H1 (cell line): ENCODE data around the gene TSPAN1. TPM values are rescaled to one million over a fixed set of nuclear protein-coding genes. Genes with fewer than 3 reads are reported as not detected.

Experiments used
- CHD1 ChIP-seq: IDR thresholded peaks from 2 replicates; pipeline ENCODE4 v1.6.1; 2012; ENCODE audit warnings: low read depth, low read length, improper control_type of control experiment
- EGR1 ChIP-seq: IDR thresholded peaks from 2 replicates; pipeline ENCODE4 v1.6.1; 2011; ENCODE audit warnings: low read depth, low read length, borderline replicate concordance
- EP300 ChIP-seq, 2 experiments: IDR thresholded peaks; 1 replicate in 1 of 2; 2 replicates in 1 of 2; pipeline ENCODE4 v1.6.1; 2011 to 2012; ENCODE audit warnings: low read depth in 2 of 2, low read length in 2 of 2, mild to moderate bottlenecking in 2 of 2, borderline replicate concordance in 1 of 2, inconsistent platforms in 1 of 2, moderate library complexity in 1 of 2
- GTF2F1 ChIP-seq: IDR thresholded peaks from 2 replicates; pipeline ENCODE4 v1.6.1; 2012; ENCODE audit warnings: low read depth, low read length, improper control_type of control experiment, borderline replicate concordance
- HDAC2 ChIP-seq, 2 experiments: fragments of 300-600 bp in 1 of 2; sonication (generic) in 1 of 2; IDR thresholded peaks; 2 replicates each; pipeline ENCODE4 v1.6.1; 2011 to 2012; ENCODE audit warnings: low read depth in 2 of 2, low read length in 2 of 2, mild to moderate bottlenecking in 2 of 2, moderate library complexity in 2 of 2, borderline replicate concordance in 1 of 2, inconsistent platforms in 1 of 2
- POLR2AphosphoS5 ChIP-seq: IDR thresholded peaks from 2 replicates; pipeline ENCODE4 v1.6.1; 2011; ENCODE audit warnings: low read depth, low read length
- RFX5 ChIP-seq: IDR thresholded peaks from 2 replicates; pipeline ENCODE4 v1.6.1; 2011; ENCODE audit warnings: low read depth, low read length, improper control_type of control experiment, borderline replicate concordance
- RNF2 ChIP-seq: fragments of 200-900, 300-1000 bp; sonication (generic); IDR thresholded peaks from 2 replicates; pipeline ENCODE4 v1.7.1; 2016; ENCODE audit warnings: borderline replicate concordance, low read depth, mild to moderate bottlenecking, antibody characterized with exemption, low read length; ENCODE audit not compliant: poor library complexity, severe bottlenecking; ENCODE audit errors: missing control alignments
- SRF ChIP-seq: IDR thresholded peaks from 2 replicates; pipeline ENCODE4 v1.6.1; 2011; ENCODE audit warnings: mild to moderate bottlenecking, low read depth, low read length, moderate library complexity
- ZNF274 ChIP-seq: IDR thresholded peaks from 2 replicates; pipeline ENCODE4 v1.7.0; 2012; ENCODE audit warnings: low read length, borderline replicate concordance; ENCODE audit errors: extremely low read depth
- polyA plus RNA-seq, 7 experiments: library from polyadenylated mRNA; depleted of rRNA in 3 of 7; stranded (reverse) in 5 of 7; unstranded in 2 of 7; fragments of >200 nt in 5 of 7; fragments of 200-250 nt in 2 of 7; gene quantifications; 1 replicate in 5 of 7; 2 replicates in 1 of 7; 4 replicates in 1 of 7; pipeline versions ENCODE4 v1.2.1 to v1.2.3, GENCODE V29; 2011 to 2013; ENCODE audit warnings: missing spikeins in 2 of 7, mixed read lengths in 2 of 7
- total RNA-seq: library from RNA; stranded (reverse); fragmentation: NEBNext Ultra II Directional; extraction: Animal tissue kit (Norgen Biotek cat#: 25700); gene quantifications from 2 replicates; pipeline ENCODE4 v1.2.1, GENCODE V29; 2021
- TF ChIP-seq, protein P1 (sequence below): fragments of 300-600 bp; sonication (generic); IDR thresholded peaks from 2 replicates; pipeline ENCODE4 v1.7.1; 2012; ENCODE audit warnings: low read length, moderate library complexity, mild to moderate bottlenecking, inconsistent platforms; ENCODE audit not compliant: insufficient replicate concordance

The TSPAN1 gene
- total and polyA plus RNA-seq, 2 of the 8 experiments (the other 6 are each of a cell fraction or from before 2014, with no cell fraction given): 0.05 TPM; not detected in 1

DNA sequence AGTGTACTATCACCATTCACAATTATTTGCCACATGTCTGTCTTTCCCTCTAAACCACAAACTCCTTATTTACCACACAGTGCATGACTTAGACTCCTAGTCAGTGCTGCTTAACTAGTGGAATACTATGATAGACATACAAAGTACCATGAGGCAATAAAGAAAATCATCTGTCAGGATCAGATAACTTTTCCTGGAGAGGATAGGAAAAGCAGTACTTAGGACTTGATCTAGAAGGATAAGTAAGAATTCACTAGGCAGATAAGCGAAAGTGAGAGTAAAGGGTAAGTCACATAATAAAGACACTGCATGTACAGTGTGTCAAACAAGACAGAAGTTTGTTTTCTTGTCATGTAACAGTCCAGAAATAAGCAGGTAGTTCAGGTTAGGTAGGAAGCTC is 21.2 kb upstream of the TSPAN1 start (continued):
- TF ChIP-seq, protein P1, sequence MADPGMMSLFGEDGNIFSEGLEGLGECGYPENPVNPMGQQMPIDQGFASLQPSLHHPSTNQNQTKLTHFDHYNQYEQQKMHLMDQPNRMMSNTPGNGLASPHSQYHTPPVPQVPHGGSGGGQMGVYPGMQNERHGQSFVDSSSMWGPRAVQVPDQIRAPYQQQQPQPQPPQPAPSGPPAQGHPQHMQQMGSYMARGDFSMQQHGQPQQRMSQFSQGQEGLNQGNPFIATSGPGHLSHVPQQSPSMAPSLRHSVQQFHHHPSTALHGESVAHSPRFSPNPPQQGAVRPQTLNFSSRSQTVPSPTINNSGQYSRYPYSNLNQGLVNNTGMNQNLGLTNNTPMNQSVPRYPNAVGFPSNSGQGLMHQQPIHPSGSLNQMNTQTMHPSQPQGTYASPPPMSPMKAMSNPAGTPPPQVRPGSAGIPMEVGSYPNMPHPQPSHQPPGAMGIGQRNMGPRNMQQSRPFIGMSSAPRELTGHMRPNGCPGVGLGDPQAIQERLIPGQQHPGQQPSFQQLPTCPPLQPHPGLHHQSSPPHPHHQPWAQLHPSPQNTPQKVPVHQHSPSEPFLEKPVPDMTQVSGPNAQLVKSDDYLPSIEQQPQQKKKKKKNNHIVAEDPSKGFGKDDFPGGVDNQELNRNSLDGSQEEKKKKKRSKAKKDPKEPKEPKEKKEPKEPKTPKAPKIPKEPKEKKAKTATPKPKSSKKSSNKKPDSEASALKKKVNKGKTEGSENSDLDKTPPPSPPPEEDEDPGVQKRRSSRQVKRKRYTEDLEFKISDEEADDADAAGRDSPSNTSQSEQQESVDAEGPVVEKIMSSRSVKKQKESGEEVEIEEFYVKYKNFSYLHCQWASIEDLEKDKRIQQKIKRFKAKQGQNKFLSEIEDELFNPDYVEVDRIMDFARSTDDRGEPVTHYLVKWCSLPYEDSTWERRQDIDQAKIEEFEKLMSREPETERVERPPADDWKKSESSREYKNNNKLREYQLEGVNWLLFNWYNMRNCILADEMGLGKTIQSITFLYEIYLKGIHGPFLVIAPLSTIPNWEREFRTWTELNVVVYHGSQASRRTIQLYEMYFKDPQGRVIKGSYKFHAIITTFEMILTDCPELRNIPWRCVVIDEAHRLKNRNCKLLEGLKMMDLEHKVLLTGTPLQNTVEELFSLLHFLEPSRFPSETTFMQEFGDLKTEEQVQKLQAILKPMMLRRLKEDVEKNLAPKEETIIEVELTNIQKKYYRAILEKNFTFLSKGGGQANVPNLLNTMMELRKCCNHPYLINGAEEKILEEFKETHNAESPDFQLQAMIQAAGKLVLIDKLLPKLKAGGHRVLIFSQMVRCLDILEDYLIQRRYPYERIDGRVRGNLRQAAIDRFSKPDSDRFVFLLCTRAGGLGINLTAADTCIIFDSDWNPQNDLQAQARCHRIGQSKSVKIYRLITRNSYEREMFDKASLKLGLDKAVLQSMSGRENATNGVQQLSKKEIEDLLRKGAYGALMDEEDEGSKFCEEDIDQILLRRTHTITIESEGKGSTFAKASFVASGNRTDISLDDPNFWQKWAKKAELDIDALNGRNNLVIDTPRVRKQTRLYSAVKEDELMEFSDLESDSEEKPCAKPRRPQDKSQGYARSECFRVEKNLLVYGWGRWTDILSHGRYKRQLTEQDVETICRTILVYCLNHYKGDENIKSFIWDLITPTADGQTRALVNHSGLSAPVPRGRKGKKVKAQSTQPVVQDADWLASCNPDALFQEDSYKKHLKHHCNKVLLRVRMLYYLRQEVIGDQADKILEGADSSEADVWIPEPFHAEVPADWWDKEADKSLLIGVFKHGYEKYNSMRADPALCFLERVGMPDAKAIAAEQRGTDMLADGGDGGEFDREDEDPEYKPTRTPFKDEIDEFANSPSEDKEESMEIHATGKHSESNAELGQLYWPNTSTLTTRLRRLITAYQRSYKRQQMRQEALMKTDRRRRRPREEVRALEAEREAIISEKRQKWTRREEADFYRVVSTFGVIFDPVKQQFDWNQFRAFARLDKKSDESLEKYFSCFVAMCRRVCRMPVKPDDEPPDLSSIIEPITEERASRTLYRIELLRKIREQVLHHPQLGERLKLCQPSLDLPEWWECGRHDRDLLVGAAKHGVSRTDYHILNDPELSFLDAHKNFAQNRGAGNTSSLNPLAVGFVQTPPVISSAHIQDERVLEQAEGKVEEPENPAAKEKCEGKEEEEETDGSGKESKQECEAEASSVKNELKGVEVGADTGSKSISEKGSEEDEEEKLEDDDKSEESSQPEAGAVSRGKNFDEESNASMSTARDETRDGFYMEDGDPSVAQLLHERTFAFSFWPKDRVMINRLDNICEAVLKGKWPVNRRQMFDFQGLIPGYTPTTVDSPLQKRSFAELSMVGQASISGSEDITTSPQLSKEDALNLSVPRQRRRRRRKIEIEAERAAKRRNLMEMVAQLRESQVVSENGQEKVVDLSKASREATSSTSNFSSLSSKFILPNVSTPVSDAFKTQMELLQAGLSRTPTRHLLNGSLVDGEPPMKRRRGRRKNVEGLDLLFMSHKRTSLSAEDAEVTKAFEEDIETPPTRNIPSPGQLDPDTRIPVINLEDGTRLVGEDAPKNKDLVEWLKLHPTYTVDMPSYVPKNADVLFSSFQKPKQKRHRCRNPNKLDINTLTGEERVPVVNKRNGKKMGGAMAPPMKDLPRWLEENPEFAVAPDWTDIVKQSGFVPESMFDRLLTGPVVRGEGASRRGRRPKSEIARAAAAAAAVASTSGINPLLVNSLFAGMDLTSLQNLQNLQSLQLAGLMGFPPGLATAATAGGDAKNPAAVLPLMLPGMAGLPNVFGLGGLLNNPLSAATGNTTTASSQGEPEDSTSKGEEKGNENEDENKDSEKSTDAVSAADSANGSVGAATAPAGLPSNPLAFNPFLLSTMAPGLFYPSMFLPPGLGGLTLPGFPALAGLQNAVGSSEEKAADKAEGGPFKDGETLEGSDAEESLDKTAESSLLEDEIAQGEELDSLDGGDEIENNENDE: no peak
- TF ChIP-seq RFX5 (no peak), POLR2AphosphoS5 (no peak), EGR1 (no peak), EP300 (IDR thresholded peaks at IDR 0.05; ENCODE audit: borderline replicate concordance in 1 of 2, low read depth in 2 of 2, low read length in 2 of 2) (no peak), SRF (no peak), ZNF274 (no peak), GTF2F1 (no peak), CHD1 (no peak), HDAC2 (IDR thresholded peaks at IDR 0.05; ENCODE audit: borderline replicate concordance in 1 of 2, low read depth in 2 of 2, low read length in 2 of 2) (no peak), RNF2 (no peak)
